Stimulated activated CD4-positive, alpha-beta T cell treated with anti-CD3 and anti-CD28 coated beads, Interleukin-4, amount 100 ng/mL, for 1 hour (primary cell): ENCODE measurements around the gene TBC1D22A.
"Not testable (repeated sequence)": the region's sequence is repeated elsewhere in the genome, so short reads cannot be mapped to it uniquely, and the experiment has no call there.

Source experiments
- DNase-seq: peaks from one replicate; pipeline ENCODE4 v3.0.0-alpha.2; 2020

The TBC1D22A gene

DNA sequence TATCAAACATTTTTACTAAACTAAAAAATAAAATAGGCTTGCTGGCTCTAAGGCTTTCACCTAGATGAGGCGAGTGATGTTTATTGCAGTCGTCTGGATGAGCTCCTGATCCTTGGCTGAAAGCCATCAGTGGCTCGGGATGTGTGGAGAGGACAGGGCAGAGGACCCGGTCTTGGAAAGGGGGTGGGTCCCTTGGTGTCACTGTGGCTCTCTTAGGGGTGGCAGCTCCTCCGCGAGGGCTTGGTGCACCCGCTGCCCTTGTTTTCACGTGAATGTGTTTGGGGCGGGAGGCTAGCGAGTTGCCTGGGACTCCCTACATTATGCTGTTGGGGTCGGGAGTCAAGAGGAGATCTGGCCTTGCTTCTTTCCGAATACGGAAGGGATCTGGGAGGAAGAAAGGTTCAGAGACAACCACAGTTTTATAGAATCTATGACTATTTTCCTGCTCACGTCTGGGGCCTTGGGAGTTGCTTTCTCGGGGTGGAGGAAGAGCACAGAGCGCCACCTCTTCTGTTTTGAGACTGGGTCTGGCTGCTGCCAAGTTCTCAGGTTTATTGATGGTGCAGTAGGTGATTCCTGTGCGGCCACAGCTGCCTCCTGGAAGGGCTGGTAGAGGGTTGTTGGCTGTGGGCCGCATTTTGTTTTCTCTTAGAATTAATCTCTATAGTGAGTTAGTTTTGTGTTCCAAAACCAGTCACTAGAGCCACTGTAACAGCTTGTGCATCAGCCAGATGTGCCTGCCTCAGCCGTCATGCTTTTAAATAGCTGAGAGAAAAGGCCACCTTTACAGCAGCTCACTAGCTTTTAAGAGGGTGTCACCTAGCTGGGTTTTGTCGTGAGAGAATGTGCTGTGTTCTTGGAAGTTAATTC is 12.8 kb downstream of the TBC1D22A start:
- no peak for DNase-seq

DNA sequence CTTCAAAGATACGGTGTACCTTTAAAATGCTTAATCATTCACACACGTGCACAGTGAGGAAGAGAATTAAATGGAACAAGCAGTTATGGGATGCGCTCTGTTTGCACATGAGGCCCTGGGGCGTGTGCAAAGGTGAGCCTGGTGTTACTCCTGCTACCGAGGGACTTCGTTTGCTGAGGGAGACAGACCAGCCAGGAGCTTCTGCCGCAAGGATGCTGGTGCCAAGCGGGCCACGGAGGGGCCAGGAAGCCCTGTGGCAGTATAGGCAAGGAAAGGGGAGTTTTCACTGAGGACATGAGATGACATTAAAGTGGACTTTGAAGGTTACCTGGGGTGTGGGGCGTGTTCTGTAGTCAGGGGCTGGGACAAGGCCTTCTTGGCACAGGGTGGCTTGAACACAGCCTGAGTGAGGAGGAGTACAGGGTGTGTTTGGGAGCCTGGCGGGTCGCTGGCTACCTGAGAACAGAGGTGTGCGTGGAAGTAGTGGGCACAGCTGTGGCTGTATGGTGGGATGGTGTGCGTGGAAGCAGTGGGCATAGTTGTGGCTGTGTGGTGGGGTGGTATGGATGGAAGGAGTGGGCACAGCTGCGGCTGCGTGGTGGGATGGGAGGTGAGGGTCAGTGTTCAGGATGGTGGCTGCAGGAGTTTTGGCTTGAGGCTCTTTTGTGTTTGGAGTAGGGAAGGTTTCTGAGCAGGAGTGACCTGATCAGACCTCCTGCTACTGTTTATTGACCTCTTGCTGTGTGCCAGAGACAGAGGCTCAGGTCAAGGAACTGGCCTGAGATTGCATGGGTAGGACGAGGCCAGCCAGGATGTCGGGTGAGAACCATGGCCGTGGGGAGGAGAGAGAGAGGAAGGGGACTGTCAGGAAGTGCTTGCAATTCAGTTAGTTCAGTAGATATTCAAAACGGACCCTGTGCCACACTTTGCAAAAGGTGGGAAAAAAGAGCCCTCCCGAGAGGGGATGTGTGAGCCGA is 13.7 kb downstream of the TBC1D22A start:
- no peak for DNase-seq

DNA sequence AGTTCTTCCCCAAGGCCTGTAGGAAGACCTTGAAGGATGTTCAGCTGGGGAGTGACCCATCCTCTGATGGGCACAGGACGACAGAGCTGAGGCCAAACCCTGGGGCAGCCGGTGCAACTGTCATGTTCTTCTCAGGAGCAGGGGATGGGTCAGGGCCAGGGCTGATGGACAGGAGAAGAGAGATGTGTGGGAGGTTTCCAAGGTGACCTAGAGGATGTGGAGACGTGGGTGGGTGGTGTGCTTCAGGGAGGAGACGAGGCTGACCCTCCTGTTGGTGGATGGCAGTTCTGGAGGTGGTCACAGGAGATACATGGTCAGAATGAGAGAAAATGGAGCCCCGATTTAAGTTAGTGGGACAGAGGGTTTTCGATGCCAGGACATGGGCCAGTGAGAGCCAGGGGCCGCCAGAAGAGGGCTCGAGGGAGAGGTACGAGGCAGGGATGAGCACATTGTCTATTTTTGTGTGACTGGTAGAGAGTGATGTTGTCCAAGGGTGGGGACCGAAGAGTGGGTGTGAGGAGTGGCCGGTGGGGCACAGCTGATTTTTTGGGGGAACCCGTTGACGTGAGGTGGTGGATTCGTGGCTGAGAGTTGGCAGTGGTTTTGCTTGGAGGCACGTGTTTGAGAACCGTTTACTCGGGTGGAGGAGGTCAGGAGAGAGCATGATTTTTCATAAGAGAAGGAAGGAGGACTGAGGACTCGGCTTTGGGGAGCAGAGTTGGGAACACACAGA is 14.6 kb downstream of the TBC1D22A start:
- no peak for DNase-seq

DNA sequence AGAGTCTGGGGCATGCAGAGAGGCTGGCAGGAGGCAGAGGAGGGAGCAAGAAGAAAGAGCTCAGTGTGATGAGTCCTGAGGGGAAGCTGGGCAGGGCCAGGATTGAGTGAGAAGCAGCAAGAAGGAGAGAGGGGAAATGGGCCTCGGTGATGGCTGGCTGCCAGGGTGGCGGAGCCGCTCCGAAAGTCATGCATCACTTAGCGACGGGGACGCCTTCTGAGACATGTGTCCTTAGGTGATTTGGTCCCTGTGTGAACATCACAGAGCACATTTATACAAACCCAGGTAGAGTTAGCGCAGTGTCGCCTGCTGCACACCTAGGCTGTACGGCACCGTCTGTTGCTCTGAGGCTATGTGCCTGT is 15.1 kb downstream of the TBC1D22A start:
- peak; percentile 61 for DNase-seq

DNA sequence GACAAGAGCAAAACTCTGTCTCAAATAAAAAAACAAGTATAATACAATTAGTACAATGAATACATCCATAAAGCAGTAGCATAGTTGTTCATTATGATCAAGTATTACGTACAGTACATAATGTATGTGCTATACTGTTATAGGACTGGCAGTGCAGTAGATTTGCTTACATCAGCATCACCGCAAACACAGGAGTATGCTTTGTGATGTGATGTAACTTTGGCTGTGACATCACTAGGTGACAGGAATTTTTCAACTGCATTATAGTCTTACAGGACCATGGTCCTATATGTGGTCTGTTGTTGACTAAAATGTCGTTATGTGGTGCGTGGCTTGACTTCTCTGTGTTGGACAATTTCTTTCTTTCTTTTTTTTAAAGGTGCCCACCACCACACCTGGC is 16.6 kb downstream of the TBC1D22A start:
- no peak for DNase-seq

DNA sequence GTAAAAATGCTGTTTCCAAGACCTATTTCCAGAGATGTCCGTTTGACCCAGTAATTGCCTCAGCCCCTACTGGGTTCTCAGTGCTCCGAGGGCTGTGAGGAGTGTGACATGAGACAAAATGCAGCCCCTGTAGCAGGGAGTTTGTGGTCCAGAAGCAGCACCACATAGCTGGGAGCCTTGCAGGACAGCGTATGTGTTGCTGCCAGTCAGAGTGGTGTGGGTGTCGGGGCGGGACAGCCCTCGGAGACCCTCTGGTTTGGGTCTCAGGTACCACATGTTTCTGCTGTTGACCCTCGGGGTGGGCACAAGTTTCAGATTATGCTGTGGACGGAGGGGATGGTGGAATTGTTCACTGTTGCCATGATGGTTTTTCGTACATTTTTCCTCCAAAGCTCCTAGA is 17.2 kb downstream of the TBC1D22A start:
- DNase-seq = no peak

DNA sequence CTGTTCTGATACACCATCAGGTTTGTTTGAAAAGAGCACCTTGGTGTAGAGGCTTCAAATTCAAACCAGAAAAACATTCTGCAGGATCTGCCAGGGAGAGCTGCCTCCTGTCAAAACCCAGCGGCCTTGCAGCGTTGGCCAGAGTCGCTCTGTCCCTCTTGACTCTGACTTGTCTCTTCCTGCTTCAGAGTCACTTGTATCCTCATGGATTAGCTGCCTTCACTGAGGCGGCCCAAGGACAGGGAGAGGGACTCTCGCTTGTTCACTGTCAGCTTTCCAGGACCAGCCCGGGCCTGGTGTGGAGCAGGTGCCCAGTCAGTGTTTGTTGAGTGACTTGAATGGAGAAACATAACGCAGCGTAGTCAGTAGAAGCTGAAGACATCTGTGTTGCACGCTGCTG is 18.0 kb downstream of the TBC1D22A start:
- DNase-seq = no peak

DNA sequence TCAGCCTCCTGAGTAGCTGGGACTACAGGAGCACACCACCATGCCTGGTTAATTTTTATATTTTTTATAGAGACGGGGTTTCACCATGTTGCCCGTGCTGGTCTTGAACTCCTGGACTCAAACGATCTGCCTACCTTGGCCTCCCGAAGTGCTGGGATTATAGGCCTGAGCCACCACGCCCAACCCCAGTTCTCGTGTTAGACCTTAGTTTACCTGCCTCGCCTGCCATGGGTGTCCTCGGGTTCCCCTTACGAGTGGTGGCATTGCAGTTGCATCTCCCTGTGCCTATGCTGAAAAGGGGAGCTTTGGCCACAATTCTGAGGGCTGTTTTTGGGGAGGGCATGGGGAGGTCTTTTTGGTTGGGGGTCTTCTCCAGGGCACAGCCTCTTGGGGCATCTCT is 18.8 kb downstream of the TBC1D22A start:
- DNase-seq = no peak

DNA sequence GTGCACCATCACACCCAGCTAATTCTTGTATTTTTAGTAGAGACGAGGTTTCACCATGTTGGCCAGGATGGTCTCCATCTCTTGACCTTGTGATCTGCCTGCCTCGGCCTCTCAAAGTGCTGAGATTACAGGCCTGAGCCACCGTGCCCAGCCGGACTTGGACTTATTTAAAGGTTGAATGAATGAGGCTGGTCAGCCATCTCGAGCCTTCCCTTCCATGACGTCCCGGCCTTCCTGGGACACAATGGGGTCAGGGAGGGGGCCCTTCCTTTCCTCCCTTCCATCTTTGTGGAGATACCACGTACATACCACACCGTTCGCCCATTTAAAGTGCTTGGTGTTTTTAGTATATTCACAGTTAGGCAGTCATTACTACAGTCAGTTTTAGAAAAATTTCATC is 19.8 kb downstream of the TBC1D22A start:
- not testable (repeated sequence) for DNase-seq

DNA sequence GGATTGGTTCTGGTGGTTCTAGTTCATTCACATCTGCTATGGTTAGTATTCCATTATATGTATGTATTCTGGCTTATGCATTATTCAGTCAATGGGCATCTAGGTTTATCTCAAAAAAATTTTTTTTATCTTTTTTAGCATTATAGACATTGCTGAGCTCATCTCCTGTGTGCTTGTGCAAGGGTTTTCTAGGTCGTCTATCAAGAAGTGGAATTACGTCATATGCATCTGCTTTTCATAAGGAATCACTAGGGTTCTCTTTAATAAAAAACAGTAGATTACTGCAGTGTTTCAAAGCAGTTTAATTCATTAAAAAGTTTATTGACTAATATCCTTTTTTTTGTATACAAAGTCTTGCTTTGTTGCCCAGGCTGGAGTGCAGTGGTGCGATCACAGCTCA is 21.3 kb downstream of the TBC1D22A start:
- DNase-seq = no peak

DNA sequence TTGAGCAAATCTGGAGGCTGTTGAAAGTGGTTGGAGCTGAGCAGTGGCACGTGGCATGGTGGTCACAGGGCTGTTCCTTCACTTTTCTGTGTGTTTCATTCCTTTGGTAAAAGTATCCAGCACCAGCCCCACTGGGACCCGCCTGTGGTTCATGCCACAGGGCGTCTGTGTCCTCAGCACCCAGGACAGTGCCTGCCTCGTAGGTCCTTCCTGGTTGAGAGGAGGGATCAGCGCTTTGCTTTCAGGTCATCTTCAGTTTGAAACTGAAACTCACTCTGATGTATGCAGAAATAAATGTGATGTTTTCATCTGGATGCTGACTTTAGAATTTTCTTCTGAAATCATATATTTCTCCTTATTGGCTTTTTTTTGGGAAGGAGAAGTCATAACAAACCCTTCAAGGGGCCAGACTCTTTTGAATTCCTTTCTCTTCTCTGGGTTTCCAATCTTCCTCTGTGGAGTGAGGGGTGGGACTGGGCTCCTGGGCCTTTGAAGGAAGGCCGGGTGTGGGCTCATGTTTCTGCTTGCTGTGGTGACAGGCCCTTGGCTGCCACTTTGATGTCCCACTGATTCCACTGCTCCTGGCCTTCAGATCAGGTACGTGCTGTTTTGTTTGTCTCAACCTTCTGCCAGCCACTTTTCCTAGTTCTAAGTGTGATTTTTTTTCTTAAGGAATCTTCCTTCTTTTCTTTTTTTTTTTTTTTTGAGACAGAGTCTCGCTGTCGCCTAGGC is 26.2 kb downstream of the TBC1D22A start:
- no peak for DNase-seq

DNA sequence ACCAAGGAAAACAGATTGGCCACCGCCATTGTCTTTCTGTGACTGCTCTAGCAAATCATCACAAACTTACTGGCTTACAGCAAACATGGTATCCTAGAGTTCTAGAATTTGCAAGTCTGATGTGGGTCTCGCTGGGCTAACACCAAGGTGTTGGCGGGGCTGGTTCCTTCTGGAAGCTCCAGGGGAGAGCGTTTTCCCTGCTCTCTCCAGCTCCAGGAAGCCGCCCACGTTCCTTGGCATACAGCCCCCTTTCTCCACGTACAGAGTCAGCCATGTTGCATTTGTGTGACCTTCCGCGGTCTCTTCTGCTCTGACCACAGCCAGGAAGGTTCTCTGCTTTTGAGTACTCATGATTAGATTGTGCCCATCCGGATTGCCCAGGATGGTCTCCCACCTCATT is 27.5 kb downstream of the TBC1D22A start:
- no peak for DNase-seq

DNA sequence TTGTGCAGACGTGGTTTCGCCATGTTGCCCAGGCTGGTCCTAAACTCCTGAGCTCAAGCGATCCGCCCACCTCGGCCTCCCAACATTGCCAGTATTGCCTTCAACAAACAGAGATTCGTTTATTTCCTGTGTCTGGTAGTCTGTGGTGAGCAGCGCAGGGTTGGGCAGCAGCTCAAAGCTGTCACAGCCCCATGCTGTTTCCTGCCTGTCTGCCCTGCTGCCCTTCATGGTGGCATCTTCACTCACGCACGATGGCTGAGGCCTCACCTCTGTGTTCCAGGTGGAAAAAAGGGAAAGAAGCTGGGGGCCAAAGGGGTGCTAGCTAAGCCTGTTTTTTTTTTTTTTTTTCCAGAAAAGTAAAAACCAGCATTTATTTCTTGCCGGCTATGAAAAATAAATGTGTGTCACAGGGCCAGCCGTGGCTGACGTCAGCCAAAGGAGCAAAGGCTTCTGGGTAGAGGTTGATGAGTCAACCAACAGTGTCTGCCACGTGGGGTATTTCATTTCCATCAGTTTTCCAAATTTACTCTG is 28.8 kb downstream of the TBC1D22A start:
- peak; percentile 71 for DNase-seq

DNA sequence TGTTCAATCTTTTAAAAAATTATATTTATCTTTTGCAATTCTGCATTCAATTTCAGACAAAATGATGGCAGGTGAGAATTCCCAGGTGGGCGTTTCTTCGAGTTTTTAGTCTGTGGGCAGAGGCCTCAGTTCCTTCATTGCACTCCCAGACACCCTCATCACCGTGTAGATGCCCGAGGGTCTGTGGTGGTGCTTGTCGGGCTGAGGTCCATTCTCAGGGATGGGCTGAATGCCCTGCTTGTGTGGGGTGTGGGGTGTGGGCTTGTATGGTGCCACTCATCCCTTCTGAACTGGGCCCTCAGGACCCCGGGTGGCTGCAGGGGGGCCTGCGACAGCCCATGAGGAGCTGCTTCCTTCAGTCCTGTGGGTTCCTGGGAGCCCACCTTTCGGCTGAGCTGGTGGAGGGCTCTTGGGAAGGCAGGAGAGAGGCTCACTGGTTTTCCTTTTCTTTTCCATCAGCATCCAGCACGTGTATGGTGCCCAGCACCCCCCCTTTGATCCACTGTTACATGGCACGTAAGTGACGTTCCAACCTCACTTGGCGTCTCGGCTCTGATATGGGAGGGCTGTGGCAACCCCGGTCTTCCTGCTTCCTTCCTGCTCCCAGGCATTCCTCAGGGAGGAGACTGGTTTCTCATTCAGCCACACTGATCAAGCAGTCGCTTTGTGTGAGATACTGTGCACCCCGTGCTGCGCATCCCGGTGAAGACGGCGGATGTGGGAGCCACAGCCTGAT is 29.8 kb downstream of the TBC1D22A start:
- DNase-seq = no peak

DNA sequence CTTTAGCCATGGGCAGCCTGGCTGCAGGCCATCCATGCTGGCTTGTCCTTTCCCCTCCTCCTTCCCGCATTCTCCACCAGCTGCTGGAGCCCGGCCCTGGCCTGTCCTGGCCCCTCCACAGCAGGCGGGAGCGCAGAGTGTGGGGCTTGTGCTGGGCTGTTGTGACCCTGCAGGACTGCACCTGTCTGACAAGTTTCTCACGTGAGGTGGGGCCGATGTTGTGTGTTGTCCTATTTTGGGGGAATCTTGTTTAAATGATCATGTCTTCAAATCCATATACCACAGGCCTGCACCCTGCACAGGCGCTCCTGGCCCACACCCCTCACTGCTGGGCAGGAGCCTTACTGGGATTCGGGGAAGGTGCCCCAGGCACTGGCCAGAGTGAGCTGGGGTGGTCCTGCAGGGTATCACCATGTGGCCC is 30.4 kb downstream of the TBC1D22A start:
- DNase-seq = no peak

DNA sequence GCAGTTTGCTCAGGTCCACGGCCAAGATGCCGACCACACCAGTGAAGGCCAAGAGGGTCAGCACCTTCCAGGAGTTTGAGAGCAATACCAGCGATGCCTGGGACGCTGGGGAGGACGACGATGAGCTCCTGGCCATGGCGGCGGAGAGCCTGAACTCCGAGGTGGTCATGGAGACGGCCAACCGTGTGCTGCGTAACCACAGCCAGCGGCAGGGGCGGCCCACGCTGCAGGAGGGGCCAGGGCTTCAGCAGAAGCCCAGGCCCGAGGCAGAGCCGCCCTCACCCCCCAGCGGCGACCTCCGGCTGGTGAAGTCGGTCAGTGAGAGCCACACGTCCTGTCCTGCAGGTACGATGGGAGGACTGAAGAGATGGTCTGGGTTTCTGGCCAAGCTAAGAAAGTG is 31.0 kb downstream of the TBC1D22A start:
- DNase-seq = no peak

DNA sequence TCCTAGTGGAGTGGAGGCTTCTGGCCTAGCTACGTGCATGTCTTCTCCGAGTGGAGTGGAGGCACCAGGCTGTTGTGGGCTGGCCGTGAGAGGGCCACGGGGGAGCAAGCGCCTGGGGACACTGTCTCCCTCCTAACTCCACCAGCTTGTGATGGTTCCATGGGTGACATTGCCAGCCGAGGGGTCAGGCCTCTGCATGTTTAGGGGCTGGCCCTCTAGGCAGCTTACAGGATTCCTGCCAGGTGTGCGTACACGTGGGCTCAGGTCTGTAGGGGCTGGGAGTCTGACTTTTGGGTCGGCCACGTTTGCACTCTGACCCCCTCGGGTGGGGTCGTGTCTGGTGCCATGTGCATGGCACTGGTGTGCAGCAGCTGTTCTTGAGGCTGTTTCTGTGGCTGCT is 31.6 kb downstream of the TBC1D22A start:
- no peak for DNase-seq

DNA sequence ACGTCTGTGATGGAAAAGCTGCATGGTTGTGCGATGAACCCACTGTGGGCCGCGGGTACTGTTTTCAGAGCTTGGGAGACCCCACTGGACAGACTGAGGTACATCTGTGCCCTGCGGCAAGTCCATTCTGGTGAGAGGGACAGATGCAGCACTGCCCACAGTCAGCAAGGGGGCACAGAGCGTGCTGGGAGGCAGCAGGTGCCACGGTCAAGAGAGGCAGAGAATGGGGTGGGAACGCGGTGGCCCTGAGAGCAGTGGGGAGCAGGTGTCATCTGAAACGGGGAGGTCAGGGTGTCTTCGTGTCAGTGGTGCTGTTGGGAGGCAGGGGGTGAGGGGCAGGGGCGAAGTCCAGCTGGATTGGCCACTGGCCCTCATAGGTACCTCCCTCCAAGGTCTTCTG is 32.0 kb downstream of the TBC1D22A start:
- no peak for DNase-seq

DNA sequence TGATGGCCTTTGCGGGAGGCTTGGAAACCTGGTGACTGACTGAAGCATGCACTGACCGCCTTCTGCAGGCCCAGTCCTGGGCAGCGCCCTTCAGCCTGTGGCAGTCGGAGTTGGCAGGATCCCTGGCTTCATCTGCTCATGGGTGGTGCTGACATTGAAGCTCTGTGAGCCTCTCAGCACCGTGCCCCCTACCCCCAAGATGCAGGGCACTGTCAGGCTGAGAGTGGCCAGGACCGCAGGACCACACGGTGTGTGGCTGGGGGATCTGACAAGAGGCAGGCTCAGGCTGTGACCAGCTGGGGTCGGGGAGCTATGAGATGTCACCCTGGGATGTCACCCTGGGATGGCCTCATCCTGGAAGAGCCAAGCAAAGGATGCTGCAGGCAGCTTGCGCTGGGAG is 32.7 kb downstream of the TBC1D22A start:
- DNase-seq = no peak

DNA sequence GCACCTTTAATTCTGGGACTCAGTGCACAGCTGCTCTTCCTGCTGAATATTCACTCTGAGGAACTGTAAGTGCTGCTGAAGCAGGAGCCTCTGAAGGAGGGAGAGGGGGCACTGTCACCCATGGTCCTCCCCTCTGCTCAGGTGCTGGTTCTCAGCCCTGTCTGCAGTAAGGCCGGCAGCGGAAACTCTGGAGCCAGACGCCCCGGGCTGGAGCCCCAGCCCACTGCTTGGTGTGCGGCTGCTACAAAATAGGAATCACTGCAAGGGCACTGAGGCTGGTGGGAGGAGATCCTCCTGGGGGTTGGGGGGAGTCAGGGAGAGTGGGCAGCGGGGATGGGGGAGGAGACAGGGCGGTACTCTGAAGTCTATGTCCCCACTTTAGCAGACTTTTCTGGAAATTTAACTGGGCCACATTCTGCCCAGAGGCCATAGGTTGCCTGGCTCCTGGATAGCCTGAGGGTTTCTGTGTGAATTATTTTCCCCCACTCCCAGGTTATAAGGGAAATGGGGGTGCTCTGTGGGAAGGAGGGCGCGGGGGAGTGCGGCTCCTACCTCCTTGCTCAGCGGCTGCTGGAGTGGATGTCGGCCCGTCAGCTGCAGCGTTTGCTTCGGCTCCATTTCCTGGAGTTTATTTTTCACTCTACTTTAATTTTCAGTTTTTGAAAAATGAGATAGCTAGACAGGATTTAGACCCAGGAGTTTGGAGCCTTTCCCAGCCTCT is 33.6 kb downstream of the TBC1D22A start:
- DNase-seq = no peak
